ENCODE results near the gene RTL5.

DNA sequence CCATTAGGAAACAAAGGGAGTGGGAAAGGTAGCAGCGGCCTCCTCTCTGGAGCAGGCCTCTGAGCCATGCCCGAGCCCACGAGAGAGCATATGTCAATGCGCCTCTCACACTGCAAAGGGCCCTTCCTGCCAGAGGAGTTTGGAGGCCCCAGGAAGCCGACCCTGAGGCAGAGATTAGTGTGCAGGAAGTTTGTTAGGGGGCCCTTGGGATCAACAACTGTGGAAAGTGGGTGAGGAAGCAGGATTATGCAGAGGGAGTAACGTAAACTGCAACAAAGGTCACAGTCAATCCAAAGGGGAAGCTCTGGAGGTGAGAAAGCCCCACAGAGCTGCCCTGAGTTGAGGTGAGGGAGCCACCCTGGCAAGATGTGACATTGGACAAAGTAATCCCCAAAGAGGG lies 17.4 kb downstream of the RTL5 start:
- TF ChIP-seq CTCF (IDR thresholded peaks at IDR 0.05) (no peak), ZFX (IDR thresholded peaks at IDR 0.05; ENCODE audit: borderline replicate concordance) (no peak)
